Measurements from ENCODE around the gene CHST6. TPM values are rescaled to one million over a fixed set of nuclear protein-coding genes. Genes with fewer than 3 reads are reported as not detected.

The CHST6 gene
- total RNA-seq, 1 experiment from 2014 or later: 17.9 TPM

DNA sequence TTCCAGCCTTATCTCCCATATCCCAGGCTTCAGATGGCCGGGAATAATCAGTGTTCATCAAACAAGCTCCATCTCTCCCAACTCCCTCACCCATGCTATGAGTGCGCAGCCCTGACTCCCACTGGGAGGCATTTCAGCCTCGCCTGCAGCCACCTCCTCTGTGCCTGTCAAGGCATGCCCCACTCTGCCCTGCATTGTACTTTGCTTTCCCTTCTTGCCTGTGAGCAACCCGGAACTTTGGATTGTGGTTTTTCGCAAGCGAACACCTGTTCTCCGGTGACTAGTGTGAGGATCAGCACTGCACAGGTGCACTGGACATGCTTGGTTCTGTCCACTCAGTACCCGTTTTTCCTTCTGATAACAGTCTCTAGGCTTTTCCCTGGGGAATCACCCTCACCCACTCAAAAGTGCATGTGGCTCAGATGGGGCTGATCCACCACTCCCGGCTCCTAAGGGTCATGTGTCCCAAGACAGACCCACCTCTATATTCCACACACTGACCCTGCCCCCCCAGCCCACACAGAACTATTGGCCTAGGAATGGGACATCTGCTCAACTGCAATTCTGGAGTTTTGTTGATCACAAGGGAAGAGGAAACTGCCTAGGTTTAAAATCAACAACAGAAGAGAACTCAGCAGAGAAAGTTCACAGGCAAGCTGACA is 9.1 kb downstream of the CHST6 start:
- TF ChIP-seq SP1 (IDR thresholded peaks at IDR 0.05; ENCODE audit: low read depth) (peak; percentile 48; the same call in 1 of the 2 replicates), CBX3 (IDR thresholded peaks at IDR 0.05; ENCODE audit: low read depth) (peak; percentile 52; the same call in 1 of the 2 replicates), JUND (IDR thresholded peaks at IDR 0.05) (no peak), POLR2AphosphoS5 (IDR thresholded peaks at IDR 0.05; ENCODE audit: low read depth, low read length) (no peak), ZFX (IDR thresholded peaks at IDR 0.05) (no peak), CEBPB (IDR thresholded peaks at IDR 0.05; ENCODE audit: low read depth) (no peak), EZH2 (IDR thresholded peaks at IDR 0.05) (no peak), CTCF (IDR thresholded peaks at IDR 0.05 in 2 of 3, conservative IDR thresholded peaks at IDR 0.05 in 1 of 3; ENCODE audit: borderline replicate concordance in 1 of 3, insufficient read depth in 1 of 3, low read depth in 2 of 3, low read length in 2 of 3) (no peak), EGR1 (IDR thresholded peaks at IDR 0.05; ENCODE audit: low read depth) (no peak), ZNF274 (IDR thresholded peaks at IDR 0.05; ENCODE audit: low read depth, low read length) (no peak), POLR2A (IDR thresholded peaks at IDR 0.05; ENCODE audit: borderline replicate concordance, extremely low read depth, insufficient read depth, insufficient read length) (no peak), RAD21 (IDR thresholded peaks at IDR 0.05; ENCODE audit: low read depth) (no peak; the same call in 1 of the 2 replicates), TCF7L2 (IDR thresholded peaks at IDR 0.05; ENCODE audit: borderline replicate concordance, extremely low read depth, insufficient read depth, insufficient read length) (no peak)
- TF ChIP-seq, protein P1, sequence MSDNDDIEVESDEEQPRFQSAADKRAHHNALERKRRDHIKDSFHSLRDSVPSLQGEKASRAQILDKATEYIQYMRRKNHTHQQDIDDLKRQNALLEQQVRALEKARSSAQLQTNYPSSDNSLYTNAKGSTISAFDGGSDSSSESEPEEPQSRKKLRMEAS (IDR thresholded peaks at IDR 0.05): peak; percentile 68; the same call in 1 of the 2 replicates
- H3K9me2 ChIP-seq (ENCODE audit: insufficient read depth): no peaks in the 10 kb centered on the region
- CTCF ChIA-PET: interaction anchor here (1.7 to 3.4 kb wide), 2 partner anchors 21 to 31 kb away, joined by 4 to 23 read pairs; no protein-coding TSS in a partner anchor
- no peaks in the 10 kb centered on the region for H3K27me3 ChIP-seq (ENCODE audit: insufficient read depth, low read length)
- no peak overlapping the region for H3K4me3 ChIP-seq (replicated peaks in 1 of 2; ENCODE audit: low read depth in 1 of 2, low read length in 2 of 2)
- DNase-seq (ENCODE audit: low read depth, low spot score) (no peak), ATAC-seq (no peak)
- H3K9me3 ChIP-seq (ENCODE audit: control insufficient read depth in 1 of 2, insufficient read depth in 1 of 2, low read depth in 1 of 2, low read length in 2 of 2): no peaks in the 10 kb centered on the region
- H4K20me1 ChIP-seq (ENCODE audit: insufficient read depth): no peaks in the 10 kb centered on the region
- peak overlapping the region; percentile 99 for H3K27ac ChIP-seq (ENCODE audit: low read depth, low read length)
- POLR2A ChIA-PET: no interaction called here
- no peaks in the 10 kb centered on the region for H3K36me3 ChIP-seq (ENCODE audit: control insufficient read depth in 1 of 2, insufficient read depth in 2 of 2, low read length in 2 of 2)
- H3K79me2 ChIP-seq (ENCODE audit: insufficient read depth, low read length): no peaks in the 10 kb centered on the region
- no TSS peak for BruUV-seq (replicated peaks)
- H3K4me2 ChIP-seq (ENCODE audit: low read length): peak overlapping the region; percentile 72
- H3K9ac ChIP-seq (ENCODE audit: low read length): 0 out of 2 replicates have a peak overlapping the region, but pooled peaks have one; percentile 16
- peaks cover 44 to 66% of the 10 kb centered on the region in 2 experiments for H3K4me1 ChIP-seq (ENCODE audit: control insufficient read depth in 1 of 2, insufficient read depth in 2 of 2, low read length in 2 of 2)
- RAD21 ChIA-PET (ENCODE audit: low non-redundant PET in 1 of 2, low total read pairs in 2 of 2, uncharacterized antibody in 2 of 2, unreplicated experiment in 2 of 2): no interaction called here
- intact Hi-C loops (cut with micrococcal nuclease): no loop called here
- H2AFZ ChIP-seq (ENCODE audit: low read depth, low read length, poor library complexity, severe bottlenecking): no peak overlapping the region
